WI38 (cell line): Measurements from ENCODE around the gene LYPD1.

ENCODE experiments used
- H3K4me3 ChIP-seq: 2 replicates; pipeline ENCODE4 v1.5.1; 2011; ENCODE audit warnings: low read depth, mild to moderate bottlenecking, control low read depth, low read length
- CTCF ChIP-seq: IDR thresholded peaks from 2 replicates; pipeline ENCODE4 v1.5.1; 2012; ENCODE audit warnings: low read depth, mild to moderate bottlenecking, control low read depth, low read length

Gene LYPD1

GRCh38 chr2:132667706-132668105 lies 2.3 kb downstream of the LYPD1 start:
- H3K4me3 ChIP-seq, result peak overlapping the region; percentile 82
- no peak for TF ChIP-seq CTCF

- TF ChIP-seq CTCF, result no peak
Measured at GRCh38 chr2:132665401-132666140, 4.4 kb downstream of the LYPD1 start.

GRCh38 chr2:132664096-132664495 lies 5.9 kb downstream of the LYPD1 start:
- H3K4me3 ChIP-seq, result no peak overlapping the region

More at GRCh38 chr2:132665401-132666140, 4.4 kb downstream of the LYPD1 start:
- H3K4me3 ChIP-seq, result no peak overlapping the region

GRCh38 chr2:132662732-132663131 lies 7.3 kb downstream of the LYPD1 start:
- no peak for TF ChIP-seq CTCF
- H3K4me3 ChIP-seq, result no peak overlapping the region

More at GRCh38 chr2:132664096-132664495, 5.9 kb downstream of the LYPD1 start:
- TF ChIP-seq CTCF, result no peak

GRCh38 chr2:132659331-132659730 lies 10.7 kb downstream of the LYPD1 start:
- no peak for TF ChIP-seq CTCF
- H3K4me3 ChIP-seq, result no peak overlapping the region

- no peak for TF ChIP-seq CTCF
- no peak overlapping the region for H3K4me3 ChIP-seq
Measured at GRCh38 chr2:132656266-132656975, 13.6 kb downstream of the LYPD1 start.

GRCh38 chr2:132654968-132655367 lies 15.0 kb downstream of the LYPD1 start:
- H3K4me3 ChIP-seq, result no peak overlapping the region
- TF ChIP-seq CTCF, result no peak
